RWPE1 (cell line): Measurements from ENCODE around the gene CCT6B.

Experiments used
- CTCF ChIA-PET: fragments of 350-600 bp; sonication (Branson Sonifier 250); formaldehyde crosslinking; extraction: SDS; loops from one replicate; lab custom pipeline; 2021; lab: Yijun Ruan, JAX
- POLR2A ChIA-PET: fragments of 400-600 bp; formaldehyde crosslinking; extraction: SDS; loops from one replicate; lab custom pipeline; 2020; ENCODE audit warnings: antibody characterized with exemption; ENCODE audit not compliant: low non-redundant PET; lab: Yijun Ruan, JAX
- DNase-seq: peaks from one replicate; pipeline ENCODE4 v3.0.0; 2012; ENCODE audit warnings: low spot score
- H3K27ac ChIP-seq: fragments of 450-650 bp; 2 replicates; pipeline ENCODE4 v1.5.1; 2017
- TF ChIP-seq, protein P1 (sequence below): fragments of 450-650 bp; conservative IDR thresholded peaks from 2 replicates; pipeline ENCODE4 v1.5.1; 2017; ENCODE audit warnings: low read depth, mild to moderate bottlenecking

The CCT6B gene

DNA sequence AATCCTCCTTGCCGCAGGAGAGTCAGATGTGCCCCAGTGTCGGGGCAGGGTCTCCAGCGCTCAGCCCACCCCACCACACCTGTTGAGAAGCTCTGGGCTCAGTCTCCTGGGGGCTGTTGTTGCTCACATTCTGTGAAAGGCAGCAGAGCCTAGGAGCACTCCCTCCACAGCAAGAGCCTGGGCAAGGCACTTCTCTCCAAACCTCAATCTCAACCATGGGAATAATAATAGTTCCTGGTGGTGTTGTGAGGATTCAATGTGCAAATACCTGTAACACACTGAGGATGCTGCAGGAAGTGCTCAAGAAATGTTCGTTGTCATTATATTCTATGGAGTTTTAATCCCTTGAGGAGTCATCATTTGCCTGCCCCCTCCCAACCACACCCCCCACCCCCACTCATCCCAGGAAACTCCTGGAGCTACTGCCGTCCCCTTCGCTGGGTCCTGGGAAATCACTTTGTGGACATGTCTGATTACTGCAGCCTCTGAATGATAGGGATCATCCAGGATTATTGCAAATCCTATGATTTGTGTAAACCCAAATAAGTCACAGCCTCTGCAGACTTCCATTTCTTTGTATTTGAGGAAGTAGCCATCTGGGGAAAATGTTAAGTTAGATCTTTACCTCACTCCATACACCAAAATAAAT lies 61.5 kb downstream of the CCT6B start:
- ChIA-PET POLR2A (no interaction called here), CTCF (no interaction called here)
- no peak for DNase-seq
- TF ChIP-seq, protein P1, sequence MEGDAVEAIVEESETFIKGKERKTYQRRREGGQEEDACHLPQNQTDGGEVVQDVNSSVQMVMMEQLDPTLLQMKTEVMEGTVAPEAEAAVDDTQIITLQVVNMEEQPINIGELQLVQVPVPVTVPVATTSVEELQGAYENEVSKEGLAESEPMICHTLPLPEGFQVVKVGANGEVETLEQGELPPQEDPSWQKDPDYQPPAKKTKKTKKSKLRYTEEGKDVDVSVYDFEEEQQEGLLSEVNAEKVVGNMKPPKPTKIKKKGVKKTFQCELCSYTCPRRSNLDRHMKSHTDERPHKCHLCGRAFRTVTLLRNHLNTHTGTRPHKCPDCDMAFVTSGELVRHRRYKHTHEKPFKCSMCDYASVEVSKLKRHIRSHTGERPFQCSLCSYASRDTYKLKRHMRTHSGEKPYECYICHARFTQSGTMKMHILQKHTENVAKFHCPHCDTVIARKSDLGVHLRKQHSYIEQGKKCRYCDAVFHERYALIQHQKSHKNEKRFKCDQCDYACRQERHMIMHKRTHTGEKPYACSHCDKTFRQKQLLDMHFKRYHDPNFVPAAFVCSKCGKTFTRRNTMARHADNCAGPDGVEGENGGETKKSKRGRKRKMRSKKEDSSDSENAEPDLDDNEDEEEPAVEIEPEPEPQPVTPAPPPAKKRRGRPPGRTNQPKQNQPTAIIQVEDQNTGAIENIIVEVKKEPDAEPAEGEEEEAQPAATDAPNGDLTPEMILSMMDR, result no peak
- H3K27ac ChIP-seq, result no peak overlapping the region

DNA sequence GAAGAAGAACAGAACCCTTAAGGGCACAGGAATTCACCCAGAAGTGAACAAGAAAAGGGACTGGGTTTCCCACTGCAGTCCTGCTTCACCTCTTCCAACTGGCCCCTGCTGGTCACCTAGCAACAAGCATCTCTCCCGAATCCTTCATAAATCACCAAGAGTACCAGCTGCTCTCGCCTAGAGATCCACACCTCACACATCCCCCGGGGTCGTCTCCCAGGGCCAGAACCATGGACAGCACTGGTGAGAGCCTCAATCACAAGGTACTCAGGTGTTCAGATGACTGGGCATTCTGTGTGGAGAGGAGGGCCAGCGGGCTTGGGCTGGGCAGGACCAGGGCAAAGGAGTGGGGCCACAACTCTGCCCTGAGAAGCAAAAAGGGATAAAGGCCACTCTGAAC lies 65.9 kb downstream of the CCT6B start:
- TF ChIP-seq, protein P1, result no peak
- DNase-seq, result no peak
- ChIA-PET POLR2A (no interaction called here), CTCF (no interaction called here)
- no peak overlapping the region for H3K27ac ChIP-seq

DNA sequence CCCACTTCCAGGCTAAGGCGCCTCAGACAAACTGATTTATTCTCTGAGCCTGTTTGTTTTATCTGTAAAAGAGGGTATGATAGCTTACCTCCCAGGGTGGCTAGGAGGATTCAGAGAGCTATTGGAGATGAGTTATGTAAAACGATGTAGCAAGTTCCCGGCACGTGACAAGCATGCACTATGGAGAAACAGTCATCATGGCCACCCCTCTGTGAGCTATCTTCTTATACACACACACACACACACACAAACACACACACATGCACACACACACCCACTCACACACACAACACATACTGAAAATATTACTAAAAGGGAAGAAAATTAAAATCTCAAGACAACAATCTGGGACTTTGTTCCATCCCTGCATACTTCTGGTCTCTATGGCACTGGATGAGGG lies 66.3 kb downstream of the CCT6B start:
- CTCF ChIA-PET, result no interaction called here
- TF ChIP-seq, protein P1, result no peak
- no peak overlapping the region for H3K27ac ChIP-seq
- POLR2A ChIA-PET, result no interaction called here
- DNase-seq, result no peak

DNA sequence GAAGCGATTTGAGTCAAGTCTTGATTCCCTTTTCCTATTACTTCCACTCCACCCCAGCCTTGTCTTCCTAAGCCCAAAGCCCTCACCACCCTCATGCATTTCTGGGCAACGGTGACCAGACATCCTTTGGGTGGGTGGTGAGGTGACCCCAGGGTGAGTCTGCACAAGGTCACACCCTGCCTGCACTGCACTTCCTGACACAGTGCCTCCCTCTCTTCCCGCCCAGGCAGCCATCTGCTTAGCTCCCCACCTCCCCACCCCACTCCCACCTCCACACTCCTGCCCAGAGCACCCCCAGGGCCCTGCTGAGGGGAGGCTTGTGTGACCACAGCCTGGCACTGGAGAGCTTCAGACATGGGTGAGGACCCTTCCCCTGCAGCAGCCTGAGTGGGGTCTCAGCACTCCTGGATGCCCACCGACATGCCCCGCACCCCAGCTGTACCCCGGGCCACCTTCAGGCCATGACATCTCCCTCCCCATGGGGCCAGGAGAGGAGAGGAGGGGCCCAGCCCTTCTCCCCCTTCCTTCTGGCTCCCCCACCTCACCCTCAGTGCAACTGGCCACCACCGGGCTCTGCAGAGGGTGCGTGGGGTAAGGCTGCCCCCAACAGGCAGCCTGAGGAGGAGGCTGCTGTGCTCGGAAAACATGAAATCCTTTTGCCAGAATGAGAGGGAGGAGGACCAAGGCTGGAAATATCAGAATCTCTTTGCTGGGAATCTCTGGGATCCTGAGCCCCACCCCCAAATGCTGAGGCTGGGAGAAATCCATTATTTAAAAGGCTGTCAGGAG lies 68.6 kb downstream of the CCT6B start:
- CTCF ChIA-PET, result no interaction called here

DNA sequence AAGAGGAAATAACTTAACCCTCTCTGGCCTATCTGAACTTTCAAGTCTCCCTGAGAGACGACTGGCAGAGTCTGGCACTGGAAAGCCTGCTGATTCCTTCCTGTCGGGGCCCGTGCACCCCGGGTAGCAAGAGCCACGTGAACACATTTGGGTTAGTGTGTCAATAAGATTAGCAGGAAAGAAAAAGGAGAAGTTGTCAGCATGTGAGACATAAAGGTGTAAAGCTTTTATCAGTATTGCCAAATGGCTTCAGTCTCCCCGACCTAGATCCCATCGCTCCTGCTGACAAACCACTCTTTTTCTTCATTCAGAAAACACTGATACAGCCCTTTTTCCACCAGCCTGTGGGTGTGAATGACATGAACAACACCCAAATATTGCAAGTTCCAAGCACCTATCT lies 74.4 kb downstream of the CCT6B start:
- no peak for DNase-seq
- ChIA-PET CTCF (no interaction called here), POLR2A (no interaction called here)
- TF ChIP-seq, protein P1, result no peak
- H3K27ac ChIP-seq, result no peak overlapping the region

More for the DNA sequence above, 68.6 kb downstream of the CCT6B start:
- POLR2A ChIA-PET, result no interaction called here
- DNase-seq, result peak; percentile 26
- TF ChIP-seq, protein P1, result no peak
- no peak overlapping the region for H3K27ac ChIP-seq

DNA sequence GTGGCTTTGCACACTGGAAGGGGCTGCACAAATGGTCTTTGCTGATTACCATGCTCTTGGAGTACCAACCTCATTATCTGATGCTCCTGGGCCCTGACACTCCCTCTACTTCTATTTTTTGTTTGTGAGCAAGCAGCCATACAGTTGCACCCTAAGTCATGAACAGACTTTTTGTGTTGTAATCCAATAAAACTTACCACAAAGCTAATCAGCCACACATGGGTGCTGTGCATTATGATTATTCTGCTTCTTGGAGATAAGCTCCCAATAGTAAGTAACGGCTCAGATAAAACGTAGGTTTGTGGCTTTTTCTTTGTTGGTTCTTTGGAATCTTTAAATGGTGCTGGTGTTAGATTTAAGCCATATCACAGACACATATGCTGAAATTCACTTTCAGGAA lies 76.2 kb downstream of the CCT6B start:
- ChIA-PET POLR2A (no interaction called here), CTCF (no interaction called here)
- TF ChIP-seq, protein P1, result no peak
- no peak for DNase-seq
- no peak overlapping the region for H3K27ac ChIP-seq
